Endothelial cell of umbilical vein (primary cell): ENCODE measurements around the gene MRGPRE.

Experiments used
- EZH2 ChIP-seq: IDR thresholded peaks from 2 replicates; pipeline ENCODE4 v1.6.1; 2012; ENCODE audit warnings: borderline replicate concordance, low read depth, mild to moderate bottlenecking, moderate library complexity, low read length, inconsistent platforms; ENCODE audit not compliant: severe bottlenecking
- TF ChIP-seq, protein P1 (sequence below), 2 donors: IDR thresholded peaks; 1 replicate in 1 of 2; 2 replicates in 1 of 2; pipeline ENCODE4 v1.5.1; 2011; ENCODE audit warnings: low read length in 2 of 2, mild to moderate bottlenecking in 2 of 2, moderate library complexity in 2 of 2, control low read depth in 1 of 2, inconsistent platforms in 1 of 2, low read depth in 1 of 2; ENCODE audit not compliant: insufficient read depth in 1 of 2; ENCODE audit errors: extremely low read depth in 1 of 2

DNA sequence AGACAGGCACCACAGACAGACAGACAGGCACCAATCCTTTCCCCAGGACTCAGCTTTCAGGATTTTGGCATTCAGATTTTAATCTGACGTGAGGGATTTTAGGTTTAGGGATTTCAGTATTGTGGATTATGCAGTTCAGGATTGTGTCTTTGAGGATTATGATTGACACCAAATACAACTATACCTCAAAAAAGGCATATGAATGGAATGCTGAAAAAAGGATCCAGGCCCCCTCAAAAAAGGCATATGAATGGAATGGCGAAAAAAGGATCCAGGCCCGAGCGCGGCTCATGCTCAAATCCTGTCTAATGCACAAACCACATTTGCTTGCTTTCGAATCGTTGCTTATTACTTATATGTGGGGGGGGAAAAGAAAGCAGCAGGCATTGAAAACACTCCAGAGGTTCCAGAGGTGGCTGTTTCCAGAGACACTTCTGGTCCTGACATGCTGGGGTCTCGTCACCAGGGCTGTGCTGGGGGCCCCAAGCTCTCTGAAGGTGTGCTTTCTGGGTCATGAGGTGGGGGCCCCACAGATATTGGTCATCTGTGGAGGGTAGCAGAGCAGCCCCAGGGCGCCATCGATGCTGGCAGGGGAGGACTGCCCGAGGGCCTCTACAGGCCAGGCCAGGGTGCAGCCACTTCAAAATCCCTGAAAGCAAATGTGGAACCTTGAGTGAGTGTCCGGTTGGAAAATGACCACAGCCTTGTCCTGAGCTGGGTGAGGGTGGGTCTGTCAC, 50.3 kb downstream of the MRGPRE start:
- TF ChIP-seq, protein P1, sequence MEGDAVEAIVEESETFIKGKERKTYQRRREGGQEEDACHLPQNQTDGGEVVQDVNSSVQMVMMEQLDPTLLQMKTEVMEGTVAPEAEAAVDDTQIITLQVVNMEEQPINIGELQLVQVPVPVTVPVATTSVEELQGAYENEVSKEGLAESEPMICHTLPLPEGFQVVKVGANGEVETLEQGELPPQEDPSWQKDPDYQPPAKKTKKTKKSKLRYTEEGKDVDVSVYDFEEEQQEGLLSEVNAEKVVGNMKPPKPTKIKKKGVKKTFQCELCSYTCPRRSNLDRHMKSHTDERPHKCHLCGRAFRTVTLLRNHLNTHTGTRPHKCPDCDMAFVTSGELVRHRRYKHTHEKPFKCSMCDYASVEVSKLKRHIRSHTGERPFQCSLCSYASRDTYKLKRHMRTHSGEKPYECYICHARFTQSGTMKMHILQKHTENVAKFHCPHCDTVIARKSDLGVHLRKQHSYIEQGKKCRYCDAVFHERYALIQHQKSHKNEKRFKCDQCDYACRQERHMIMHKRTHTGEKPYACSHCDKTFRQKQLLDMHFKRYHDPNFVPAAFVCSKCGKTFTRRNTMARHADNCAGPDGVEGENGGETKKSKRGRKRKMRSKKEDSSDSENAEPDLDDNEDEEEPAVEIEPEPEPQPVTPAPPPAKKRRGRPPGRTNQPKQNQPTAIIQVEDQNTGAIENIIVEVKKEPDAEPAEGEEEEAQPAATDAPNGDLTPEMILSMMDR (IDR thresholded peaks at IDR 0.05; ENCODE audit: extremely low read depth in 1 of 2, insufficient read depth in 1 of 2, low read depth in 1 of 2, low read length in 2 of 2) = no peak
- no peak for TF ChIP-seq EZH2
